ENCODE measurements around the gene ITGB1.

ITGB1 gene

GRCh38 chr10:32964270-32964669 is 6.2 kb upstream of the ITGB1 start:
- no peak for TF ChIP-seq CTCF (IDR thresholded peaks at IDR 0.05; ENCODE audit: low read depth, low read length)
- no peak overlapping the region for H3K4me3 ChIP-seq (replicated peaks in 1 of 2; ENCODE audit: low read depth in 2 of 2, low read length in 2 of 2)
- DNase-seq (ENCODE audit: low read depth in 2 of 2): no peak

GRCh38 chr10:32963096-32963495 is 5.1 kb upstream of the ITGB1 start:
- H3K4me3 ChIP-seq (replicated peaks in 1 of 2; ENCODE audit: low read depth in 2 of 2, low read length in 2 of 2): no peak overlapping the region
- peak; percentile 82 to 92 for DNase-seq (ENCODE audit: low read depth in 2 of 2)
- no peak for TF ChIP-seq CTCF (IDR thresholded peaks at IDR 0.05; ENCODE audit: low read depth, low read length)

DNA sequence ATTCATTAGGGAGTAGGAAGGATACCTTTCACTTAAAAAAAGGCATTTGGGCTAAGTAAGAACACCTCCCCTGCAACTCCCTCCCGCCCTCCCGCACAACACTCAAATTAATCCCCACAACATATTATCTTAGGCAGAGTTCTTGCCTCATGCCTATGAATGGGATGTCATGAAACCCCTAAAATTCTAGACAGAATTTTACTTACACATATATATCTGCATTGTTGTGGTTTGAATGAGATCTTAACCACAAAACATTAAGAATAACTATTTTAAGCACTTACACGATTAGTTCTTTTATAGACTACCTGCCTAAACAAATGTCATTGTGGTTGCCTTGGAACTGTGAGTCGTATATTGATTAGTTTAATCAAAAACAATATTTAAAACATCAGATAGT is 4.5 kb upstream of the ITGB1 start:
- H3K4me3 ChIP-seq (replicated peaks in 1 of 2; ENCODE audit: low read depth in 2 of 2, low read length in 2 of 2): no peak overlapping the region
- DNase-seq (ENCODE audit: low read depth in 2 of 2): no peak
- TF ChIP-seq CTCF (IDR thresholded peaks at IDR 0.05; ENCODE audit: low read depth, low read length): no peak

DNA sequence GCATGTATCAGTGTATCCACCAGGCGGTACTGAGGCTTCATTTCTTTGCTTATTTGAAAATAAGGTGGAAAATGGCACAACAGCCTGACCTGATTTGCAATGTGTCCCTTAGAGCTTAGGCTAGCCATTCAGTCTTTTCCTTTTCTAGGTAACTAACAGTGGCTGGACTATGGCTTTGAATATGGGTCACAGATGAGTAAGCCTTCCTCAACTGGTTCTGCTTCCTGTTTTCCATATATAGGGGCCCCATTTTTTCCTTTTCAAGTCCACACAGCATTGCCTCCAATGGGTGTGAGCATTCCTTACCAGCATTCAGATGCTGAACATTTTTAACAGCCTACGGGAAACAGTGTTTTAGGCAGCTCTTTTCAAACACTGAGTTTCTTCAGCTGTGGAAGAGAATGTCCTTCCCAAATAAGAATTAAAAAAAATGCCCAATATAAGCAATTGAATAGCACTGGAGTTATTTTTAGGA is 3.9 kb upstream of the ITGB1 start:
- TF ChIP-seq CTCF (IDR thresholded peaks at IDR 0.05; ENCODE audit: low read depth, low read length): peak; percentile 31
- peak; percentile 91 to 95 for DNase-seq (ENCODE audit: low read depth in 2 of 2)
- peak overlapping the region in 1 of 2 donors; percentile 12 for H3K4me3 ChIP-seq (replicated peaks in 1 of 2; ENCODE audit: low read depth in 2 of 2, low read length in 2 of 2)

GRCh38 chr10:32961343-32961894 is 3.4 kb upstream of the ITGB1 start:
- peak in 1 of 2 donors; percentile 2 for DNase-seq (ENCODE audit: low read depth in 2 of 2)
- TF ChIP-seq CTCF (IDR thresholded peaks at IDR 0.05; ENCODE audit: low read depth, low read length): no peak
- H3K4me3 ChIP-seq (replicated peaks in 1 of 2; ENCODE audit: low read depth in 2 of 2, low read length in 2 of 2): peak overlapping the region in 1 of 2 donors; percentile 12

GRCh38 chr10:32960022-32960421 is 2.0 kb upstream of the ITGB1 start:
- no peak for DNase-seq (ENCODE audit: low read depth in 2 of 2)
- peak overlapping the region; percentile 70 to 84 for H3K4me3 ChIP-seq (replicated peaks in 1 of 2; ENCODE audit: low read depth in 2 of 2, low read length in 2 of 2)
- no peak for TF ChIP-seq CTCF (IDR thresholded peaks at IDR 0.05; ENCODE audit: low read depth, low read length)

Data from cardiac fibroblast (primary cell).